Epidermal melanocyte (primary cell): Measurements from ENCODE around the gene TTN.

Source experiments
- DNase-seq: peaks from one replicate; pipeline ENCODE4 v3.0.0; 2011; ENCODE audit warnings: low spot score; ENCODE audit not compliant: insufficient read length

TTN gene

GRCh38 chr2:178807227-178808008, at the start of gene TTN:
TTN (minus strand) TSS chr2:178807423; CDS start chr2:178804642, 2,781 bp downstream.
- DNase-seq, result no peak

GRCh38 chr2:178855151-178855550, 47.9 kb upstream of the TTN start:
- DNase-seq, result no peak

GRCh38 chr2:178848335-178848734, 41.1 kb upstream of the TTN start:
- no peak for DNase-seq

GRCh38 chr2:178846458-178846802, 39.2 kb upstream of the TTN start:
- no peak for DNase-seq

GRCh38 chr2:178845566-178846457, 38.6 kb upstream of the TTN start:
- DNase-seq, result no peak

- DNase-seq, result no peak
Measured at GRCh38 chr2:178844701-178845100, 37.5 kb upstream of the TTN start.

- DNase-seq, result no peak
Measured at GRCh38 chr2:178844269-178844668, 37.0 kb upstream of the TTN start.

- no peak for DNase-seq
Measured at GRCh38 chr2:178843697-178844096, 36.5 kb upstream of the TTN start.

GRCh38 chr2:178836807-178837206, 29.6 kb upstream of the TTN start:
- no peak for DNase-seq

GRCh38 chr2:178834086-178834485, 26.9 kb upstream of the TTN start:
- DNase-seq, result no peak

- no peak for DNase-seq
Measured at GRCh38 chr2:178833382-178833781, 26.2 kb upstream of the TTN start.

GRCh38 chr2:178830451-178830850, 23.2 kb upstream of the TTN start:
- DNase-seq, result no peak

GRCh38 chr2:178829981-178830380, 22.8 kb upstream of the TTN start:
- no peak for DNase-seq

- DNase-seq, result no peak
Measured at GRCh38 chr2:178829299-178829960, 22.2 kb upstream of the TTN start.

GRCh38 chr2:178828486-178828881, 21.3 kb upstream of the TTN start:
- DNase-seq, result no peak

- DNase-seq, result no peak
Measured at GRCh38 chr2:178827739-178828485, 20.7 kb upstream of the TTN start.

GRCh38 chr2:178827111-178827510, 19.9 kb upstream of the TTN start:
- DNase-seq, result no peak

- DNase-seq, result no peak
Measured at GRCh38 chr2:178825183-178825582, 18.0 kb upstream of the TTN start.

- DNase-seq, result no peak
Measured at GRCh38 chr2:178824181-178824580, 17.0 kb upstream of the TTN start.

- DNase-seq, result no peak
Measured at GRCh38 chr2:178819992-178820391, 12.8 kb upstream of the TTN start.

- DNase-seq, result no peak
Measured at GRCh38 chr2:178819147-178819875, 12.1 kb upstream of the TTN start.
